Hepatocyte (in vitro differentiated cells): ENCODE results near the gene CIITA.

Source experiments
- CTCF ChIP-seq: fragments of 200-600 bp; sonication (generic); IDR thresholded peaks from 2 replicates; pipeline ENCODE4 v1.5.1; 2016; ENCODE audit warnings: antibody characterized with exemption, mild to moderate bottlenecking; ENCODE audit not compliant: poor library complexity
- EZH2phosphoT487 ChIP-seq: fragments of 200-600 bp; sonication (generic); IDR thresholded peaks from one replicate; pipeline ENCODE4 v1.6.1; 2018; ENCODE audit warnings: antibody characterized with exemption, mild to moderate bottlenecking, low read depth, moderate library complexity; ENCODE audit not compliant: unreplicated experiment, severe bottlenecking

GRCh38 chr16:10827691-10828341 lies 49.2 kb upstream of the CIITA start:
- TF ChIP-seq CTCF (no peak), EZH2phosphoT487 (no peak)
